Astrocyte (in vitro differentiated cells and primary cell): ENCODE measurements around the gene STX12.

Experiments
- EZH2 ChIP-seq: IDR thresholded peaks from 2 replicates; pipeline ENCODE4 v1.6.1; 2012; ENCODE audit warnings: mild to moderate bottlenecking, low read length, inconsistent platforms; ENCODE audit not compliant: insufficient read depth
- TF ChIP-seq, protein P1 (sequence below): IDR thresholded peaks from 2 replicates; pipeline ENCODE4 v1.5.1; 2011; ENCODE audit warnings: low read depth, mild to moderate bottlenecking, inconsistent platforms, low read length, moderate library complexity; ENCODE audit not compliant: insufficient read depth

DNA sequence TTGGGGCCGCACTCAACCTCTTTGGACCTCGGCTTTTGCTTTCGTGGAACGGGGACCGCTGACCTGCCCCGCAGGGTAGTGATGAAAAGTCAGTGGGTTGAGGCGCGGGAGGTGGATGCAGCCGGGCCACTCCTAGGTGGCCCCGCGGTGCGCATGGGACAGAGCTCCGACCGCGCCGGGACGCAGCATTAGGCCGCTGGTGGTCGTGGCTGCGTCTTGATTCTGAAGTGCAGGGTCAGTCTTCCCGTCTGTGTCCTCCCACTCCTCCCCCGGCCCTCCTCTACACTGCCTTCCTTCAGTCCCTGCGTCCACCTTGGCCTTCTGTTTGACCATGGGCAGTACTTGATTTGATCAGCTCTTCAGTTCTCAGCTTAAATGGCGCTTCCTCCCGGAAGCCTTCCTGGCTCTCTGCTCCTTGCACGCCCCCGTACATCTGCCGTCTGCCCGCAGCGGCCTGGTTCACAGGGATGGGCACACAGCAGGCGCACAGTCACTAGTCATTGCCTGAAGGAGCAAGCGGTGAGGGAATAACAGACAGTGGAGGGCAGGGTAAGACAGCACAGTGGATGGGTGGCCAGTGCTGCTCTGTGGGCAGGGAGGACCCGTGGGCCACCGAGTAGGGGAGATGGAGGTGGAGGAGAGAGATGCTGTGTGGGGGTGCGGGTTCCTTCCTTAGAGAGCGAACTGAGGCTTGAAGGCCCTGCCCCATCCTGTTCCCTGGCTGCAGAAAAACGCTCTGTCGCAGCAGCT lies 100.0 kb downstream of the STX12 start:
- TF ChIP-seq, protein P1, sequence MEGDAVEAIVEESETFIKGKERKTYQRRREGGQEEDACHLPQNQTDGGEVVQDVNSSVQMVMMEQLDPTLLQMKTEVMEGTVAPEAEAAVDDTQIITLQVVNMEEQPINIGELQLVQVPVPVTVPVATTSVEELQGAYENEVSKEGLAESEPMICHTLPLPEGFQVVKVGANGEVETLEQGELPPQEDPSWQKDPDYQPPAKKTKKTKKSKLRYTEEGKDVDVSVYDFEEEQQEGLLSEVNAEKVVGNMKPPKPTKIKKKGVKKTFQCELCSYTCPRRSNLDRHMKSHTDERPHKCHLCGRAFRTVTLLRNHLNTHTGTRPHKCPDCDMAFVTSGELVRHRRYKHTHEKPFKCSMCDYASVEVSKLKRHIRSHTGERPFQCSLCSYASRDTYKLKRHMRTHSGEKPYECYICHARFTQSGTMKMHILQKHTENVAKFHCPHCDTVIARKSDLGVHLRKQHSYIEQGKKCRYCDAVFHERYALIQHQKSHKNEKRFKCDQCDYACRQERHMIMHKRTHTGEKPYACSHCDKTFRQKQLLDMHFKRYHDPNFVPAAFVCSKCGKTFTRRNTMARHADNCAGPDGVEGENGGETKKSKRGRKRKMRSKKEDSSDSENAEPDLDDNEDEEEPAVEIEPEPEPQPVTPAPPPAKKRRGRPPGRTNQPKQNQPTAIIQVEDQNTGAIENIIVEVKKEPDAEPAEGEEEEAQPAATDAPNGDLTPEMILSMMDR, result no peak
- no peak for TF ChIP-seq EZH2
